BLaER1 (cell line): ENCODE results near the gene RTEL1.
"Not testable (repeated sequence)": the region's sequence is repeated elsewhere in the genome, so short reads cannot be mapped to it uniquely, and the experiment has no call there.

ENCODE experiments used
- H3K27ac ChIP-seq: shearing (Covaris generic); formaldehyde crosslinking; 2 replicates; pipeline ENCODE4 v1.8.1; 2022
- H3K27me3 ChIP-seq: shearing (Covaris generic); formaldehyde crosslinking; 2 replicates; pipeline ENCODE4 v1.8.1; 2022
- H3K36me3 ChIP-seq: shearing (Covaris generic); formaldehyde crosslinking; 2 replicates; pipeline ENCODE4 v1.8.1; 2022
- H3K4me1 ChIP-seq: shearing (Covaris generic); formaldehyde crosslinking; 2 replicates; pipeline ENCODE4 v1.8.1; 2022
- H3K4me2 ChIP-seq: shearing (Covaris generic); formaldehyde crosslinking; 2 replicates; pipeline ENCODE4 v1.8.1; 2022
- H3K4me3 ChIP-seq: shearing (Covaris generic); formaldehyde crosslinking; 2 replicates; pipeline ENCODE4 v1.8.1; 2022
- H3K9ac ChIP-seq: shearing (Covaris generic); formaldehyde crosslinking; 2 replicates; pipeline ENCODE4 v1.8.1; 2022
- H3K9me3 ChIP-seq: shearing (Covaris generic); formaldehyde crosslinking; 2 replicates; pipeline ENCODE4 v1.8.1; 2022
- H4K20me1 ChIP-seq: shearing (Covaris generic); formaldehyde crosslinking; 2 replicates; pipeline ENCODE4 v1.8.1; 2022
- Cebpa-rat ChIP-seq: shearing (Covaris generic); IDR thresholded peaks from 2 replicates; pipeline ENCODE4 v1.8.1; 2022

RTEL1 gene, protein sequence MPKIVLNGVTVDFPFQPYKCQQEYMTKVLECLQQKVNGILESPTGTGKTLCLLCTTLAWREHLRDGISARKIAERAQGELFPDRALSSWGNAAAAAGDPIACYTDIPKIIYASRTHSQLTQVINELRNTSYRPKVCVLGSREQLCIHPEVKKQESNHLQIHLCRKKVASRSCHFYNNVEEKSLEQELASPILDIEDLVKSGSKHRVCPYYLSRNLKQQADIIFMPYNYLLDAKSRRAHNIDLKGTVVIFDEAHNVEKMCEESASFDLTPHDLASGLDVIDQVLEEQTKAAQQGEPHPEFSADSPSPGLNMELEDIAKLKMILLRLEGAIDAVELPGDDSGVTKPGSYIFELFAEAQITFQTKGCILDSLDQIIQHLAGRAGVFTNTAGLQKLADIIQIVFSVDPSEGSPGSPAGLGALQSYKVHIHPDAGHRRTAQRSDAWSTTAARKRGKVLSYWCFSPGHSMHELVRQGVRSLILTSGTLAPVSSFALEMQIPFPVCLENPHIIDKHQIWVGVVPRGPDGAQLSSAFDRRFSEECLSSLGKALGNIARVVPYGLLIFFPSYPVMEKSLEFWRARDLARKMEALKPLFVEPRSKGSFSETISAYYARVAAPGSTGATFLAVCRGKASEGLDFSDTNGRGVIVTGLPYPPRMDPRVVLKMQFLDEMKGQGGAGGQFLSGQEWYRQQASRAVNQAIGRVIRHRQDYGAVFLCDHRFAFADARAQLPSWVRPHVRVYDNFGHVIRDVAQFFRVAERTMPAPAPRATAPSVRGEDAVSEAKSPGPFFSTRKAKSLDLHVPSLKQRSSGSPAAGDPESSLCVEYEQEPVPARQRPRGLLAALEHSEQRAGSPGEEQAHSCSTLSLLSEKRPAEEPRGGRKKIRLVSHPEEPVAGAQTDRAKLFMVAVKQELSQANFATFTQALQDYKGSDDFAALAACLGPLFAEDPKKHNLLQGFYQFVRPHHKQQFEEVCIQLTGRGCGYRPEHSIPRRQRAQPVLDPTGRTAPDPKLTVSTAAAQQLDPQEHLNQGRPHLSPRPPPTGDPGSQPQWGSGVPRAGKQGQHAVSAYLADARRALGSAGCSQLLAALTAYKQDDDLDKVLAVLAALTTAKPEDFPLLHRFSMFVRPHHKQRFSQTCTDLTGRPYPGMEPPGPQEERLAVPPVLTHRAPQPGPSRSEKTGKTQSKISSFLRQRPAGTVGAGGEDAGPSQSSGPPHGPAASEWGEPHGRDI (N-terminal part only)

DNA sequence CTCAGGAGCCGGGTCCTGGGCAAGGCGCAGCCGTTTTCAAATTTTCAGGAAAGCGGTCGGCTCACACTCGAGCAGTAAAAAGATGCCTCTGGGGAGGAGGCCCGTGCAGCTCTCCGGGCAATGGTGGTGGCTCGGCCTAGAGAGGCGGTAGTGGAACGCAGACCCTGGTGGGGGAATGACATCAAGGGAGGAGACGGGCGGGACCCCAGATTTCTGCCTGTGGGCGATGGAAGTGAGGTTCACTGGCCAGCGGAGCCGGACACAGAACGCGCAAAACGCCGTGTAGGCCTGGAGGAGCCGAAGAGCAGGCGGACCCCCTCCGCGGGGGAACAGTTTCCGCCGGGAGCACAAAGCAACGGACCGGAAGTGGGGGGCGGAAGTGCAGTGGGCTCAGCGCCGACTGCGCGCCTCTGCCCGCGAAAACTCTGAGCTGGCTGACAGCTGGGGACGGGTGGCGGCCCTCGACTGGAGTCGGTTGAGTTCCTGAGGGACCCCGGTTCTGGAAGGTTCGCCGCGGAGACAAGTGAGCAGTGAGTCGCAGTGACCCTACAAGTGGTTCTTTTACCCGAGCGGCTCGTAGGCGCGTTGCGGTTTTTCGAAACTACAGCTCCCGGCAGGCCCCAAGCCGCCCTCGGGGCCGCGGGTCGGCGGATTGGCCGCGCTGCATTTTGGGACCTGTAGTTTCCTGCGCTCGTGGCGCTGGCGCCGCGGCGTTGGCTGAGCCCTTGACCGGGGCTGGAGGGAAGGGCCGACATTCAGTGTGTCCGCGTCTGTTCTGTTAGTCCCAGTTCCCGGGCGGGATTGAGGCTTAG lies at the start of gene RTEL1:
RTEL1 (plus strand) TSS at position 376 of the 812 bp plus-strand sequence. CDS start 1,091 bp downstream, outside the sequence.
- peaks cover 38% of the 10 kb centered on the region for H3K36me3 ChIP-seq
- H3K27me3 ChIP-seq = no peaks in the 10 kb centered on the region
- peak within 1 kb of the TSS; percentile 81 for H3K4me3 ChIP-seq
- peak within 1 kb of the TSS; percentile 99 for H3K27ac ChIP-seq
- H4K20me1 ChIP-seq = no peaks in the 10 kb centered on the region
- peak within 1 kb of the TSS; percentile 99 for H3K4me2 ChIP-seq
- peaks cover 52% of the 10 kb centered on the region for H3K4me1 ChIP-seq
- no peak for TF ChIP-seq Cebpa-rat
- H3K9ac ChIP-seq = peak within 1 kb of the TSS; percentile 97
- H3K9me3 ChIP-seq = no peaks in the 10 kb centered on the region

DNA sequence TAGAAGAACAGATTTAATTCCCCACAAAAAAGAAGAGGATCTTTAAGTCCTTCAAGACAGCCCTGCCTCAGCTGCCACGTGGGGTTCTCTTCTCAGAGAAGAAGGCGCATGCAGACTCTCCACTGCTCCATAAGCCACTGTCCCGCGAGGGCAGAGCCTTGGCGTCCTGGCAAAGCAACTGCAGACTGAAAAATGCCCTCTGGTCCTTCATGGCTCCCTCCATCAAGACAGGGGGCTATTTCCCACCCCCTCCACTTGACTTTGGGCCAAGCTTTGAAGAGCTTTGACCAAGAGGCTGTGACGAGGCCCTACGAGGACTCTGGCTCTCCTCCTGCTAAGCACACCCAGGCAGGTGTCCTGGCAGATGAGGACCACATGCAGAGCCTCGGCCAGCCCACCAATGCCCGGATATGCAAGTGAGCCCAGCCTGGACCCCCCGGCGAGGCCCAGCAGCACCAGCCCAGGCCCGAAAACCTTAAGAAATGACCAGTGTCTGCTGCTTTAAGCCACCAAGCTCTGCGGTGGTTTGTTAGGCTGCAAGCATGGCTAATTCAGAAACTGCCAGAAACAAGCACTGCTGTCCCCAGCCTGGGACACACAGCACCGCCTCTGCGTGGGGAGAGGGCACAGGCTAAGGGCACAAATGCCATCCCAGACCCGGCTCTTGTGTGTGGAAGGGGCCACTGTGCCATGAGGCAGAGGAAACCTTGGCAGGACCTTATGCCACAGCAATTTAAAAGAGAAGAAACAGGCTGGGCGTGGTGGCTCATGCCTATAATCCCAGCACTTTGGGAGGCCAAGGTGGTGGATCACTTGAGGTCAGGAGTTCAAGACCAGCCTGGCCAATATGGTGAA lies 47.3 kb upstream of the RTEL1 start:
- Histone ChIP-seq H3K4me2 (peak overlapping the region; percentile 84), H4K20me1 (peaks cover 54% of the 10 kb centered on the region), H3K27me3 (no peaks in the 10 kb centered on the region), H3K9ac (no peak overlapping the region), H3K9me3 (no peaks in the 10 kb centered on the region), H3K4me3 (no peak overlapping the region), H3K36me3 (peaks cover 33% of the 10 kb centered on the region), H3K27ac (peak overlapping the region; percentile 43), H3K4me1 (peaks cover 70% of the 10 kb centered on the region)
- no peak for TF ChIP-seq Cebpa-rat

DNA sequence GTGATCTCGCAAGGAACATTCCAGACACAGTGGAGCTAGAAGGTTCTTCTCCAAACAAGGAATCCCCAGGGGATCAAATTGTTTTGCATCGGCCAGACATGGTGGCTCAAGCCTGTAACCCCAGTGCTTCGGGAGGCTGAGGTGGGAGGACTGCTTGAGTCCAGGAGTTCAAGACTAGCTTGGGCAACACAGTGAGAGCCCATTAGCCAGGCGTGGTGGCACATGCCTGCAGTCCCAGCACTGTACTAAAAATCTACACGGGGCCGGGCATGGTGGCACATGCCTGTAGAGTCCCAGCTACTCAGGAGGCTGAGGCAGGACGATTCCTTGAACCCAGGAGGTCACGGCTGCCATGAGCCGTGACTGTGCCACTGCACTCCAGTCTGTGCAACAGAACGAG lies 46.5 kb upstream of the RTEL1 start:
- Histone ChIP-seq H4K20me1 (peaks cover 46% of the 10 kb centered on the region), H3K4me3 (no peak overlapping the region), H3K9ac (no peak overlapping the region), H3K4me1 (peaks cover 70% of the 10 kb centered on the region), H3K9me3 (no peaks in the 10 kb centered on the region), H3K4me2 (peak overlapping the region; percentile 84), H3K36me3 (peaks cover 40% of the 10 kb centered on the region), H3K27ac (no peak overlapping the region), H3K27me3 (no peaks in the 10 kb centered on the region)
- TF ChIP-seq Cebpa-rat = no peak

DNA sequence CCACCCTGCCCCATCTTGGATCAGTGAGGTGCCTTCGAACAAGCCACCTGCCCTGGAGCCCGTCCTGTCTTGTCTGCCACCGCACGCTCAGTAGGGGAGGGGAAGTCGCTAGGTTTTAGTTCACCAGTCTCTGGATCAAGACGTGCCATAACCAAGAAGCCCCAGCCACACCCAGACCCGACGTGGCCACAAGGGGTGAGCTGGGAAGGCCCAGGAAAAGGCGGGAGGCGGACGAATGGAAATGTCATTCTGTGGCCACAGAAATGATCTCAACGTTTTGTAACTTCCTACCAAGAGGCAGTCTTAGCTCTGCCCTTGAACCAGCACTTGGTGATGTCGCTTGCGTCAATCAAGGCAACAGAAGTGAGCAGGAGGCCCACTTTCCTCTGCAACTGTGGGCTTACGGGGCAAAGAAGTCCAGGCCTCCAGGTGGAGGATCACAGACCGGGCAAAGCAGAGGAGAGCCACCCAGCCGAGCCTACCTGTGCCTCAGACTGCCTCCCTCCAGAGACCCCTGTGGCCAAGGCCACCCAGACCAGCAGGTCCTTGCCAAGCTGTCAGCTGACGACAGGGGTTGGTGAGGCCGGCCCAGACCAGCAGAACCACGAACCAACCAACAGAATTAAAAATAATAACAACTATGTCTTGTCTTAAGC lies 45.7 kb upstream of the RTEL1 start:
- Histone ChIP-seq H3K4me3 (no peak overlapping the region), H3K4me2 (peak overlapping the region; percentile 84), H3K27ac (peak overlapping the region; percentile 67), H3K9me3 (no peaks in the 10 kb centered on the region), H4K20me1 (peaks cover 44% of the 10 kb centered on the region), H3K27me3 (no peaks in the 10 kb centered on the region), H3K36me3 (peaks cover 48% of the 10 kb centered on the region), H3K4me1 (peaks cover 71% of the 10 kb centered on the region), H3K9ac (0 out of 2 replicates have a peak overlapping the region, but pooled peaks have one; percentile 21)
- no peak for TF ChIP-seq Cebpa-rat

DNA sequence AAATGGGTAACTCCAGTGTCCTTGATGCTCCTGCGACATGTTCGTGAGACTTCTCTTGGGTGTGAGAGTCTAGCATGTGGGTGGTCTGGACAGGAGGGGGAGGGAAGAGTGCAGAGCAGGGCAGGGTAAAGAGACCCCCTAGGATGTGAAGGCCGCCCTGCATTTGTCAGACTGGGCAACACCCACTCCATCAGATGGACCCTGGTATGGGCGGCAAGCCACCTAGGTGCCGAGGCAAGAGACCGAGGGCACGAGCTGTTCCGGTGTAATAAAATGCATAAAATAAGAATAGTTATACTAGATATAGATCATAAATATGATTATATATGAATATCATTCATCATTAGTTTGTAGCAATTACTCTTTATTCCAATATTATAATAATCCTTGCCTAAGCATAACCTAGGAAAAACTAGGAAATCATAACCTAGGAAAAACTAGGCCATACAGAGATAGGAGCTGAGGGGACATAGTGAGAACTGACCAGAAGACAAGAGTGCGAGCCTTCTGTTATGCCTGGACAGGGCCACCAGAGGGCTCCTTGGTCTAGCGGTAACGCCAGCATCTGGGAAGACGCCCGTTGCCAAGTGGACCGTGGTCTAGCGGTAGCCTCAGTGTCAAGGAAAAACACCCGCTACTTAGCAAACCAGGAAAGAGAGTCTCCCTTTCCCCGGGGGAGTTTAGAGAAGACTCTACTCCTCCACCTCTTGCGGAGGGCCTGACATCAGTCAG lies 44.1 kb upstream of the RTEL1 start:
- Histone ChIP-seq H4K20me1 (peaks cover 60% of the 10 kb centered on the region), H3K4me2 (peak overlapping the region; percentile 84), H3K4me3 (peak overlapping the region; percentile 25; the same call in 1 of the 2 replicates), H3K4me1 (peaks cover 88% of the 10 kb centered on the region), H3K36me3 (peaks cover 64% of the 10 kb centered on the region), H3K27ac (peak overlapping the region; percentile 67), H3K9ac (peak overlapping the region; percentile 61; the same call in 1 of the 2 replicates)
- not testable (repeated sequence) for H3K9me3 ChIP-seq, H3K27me3 ChIP-seq

DNA sequence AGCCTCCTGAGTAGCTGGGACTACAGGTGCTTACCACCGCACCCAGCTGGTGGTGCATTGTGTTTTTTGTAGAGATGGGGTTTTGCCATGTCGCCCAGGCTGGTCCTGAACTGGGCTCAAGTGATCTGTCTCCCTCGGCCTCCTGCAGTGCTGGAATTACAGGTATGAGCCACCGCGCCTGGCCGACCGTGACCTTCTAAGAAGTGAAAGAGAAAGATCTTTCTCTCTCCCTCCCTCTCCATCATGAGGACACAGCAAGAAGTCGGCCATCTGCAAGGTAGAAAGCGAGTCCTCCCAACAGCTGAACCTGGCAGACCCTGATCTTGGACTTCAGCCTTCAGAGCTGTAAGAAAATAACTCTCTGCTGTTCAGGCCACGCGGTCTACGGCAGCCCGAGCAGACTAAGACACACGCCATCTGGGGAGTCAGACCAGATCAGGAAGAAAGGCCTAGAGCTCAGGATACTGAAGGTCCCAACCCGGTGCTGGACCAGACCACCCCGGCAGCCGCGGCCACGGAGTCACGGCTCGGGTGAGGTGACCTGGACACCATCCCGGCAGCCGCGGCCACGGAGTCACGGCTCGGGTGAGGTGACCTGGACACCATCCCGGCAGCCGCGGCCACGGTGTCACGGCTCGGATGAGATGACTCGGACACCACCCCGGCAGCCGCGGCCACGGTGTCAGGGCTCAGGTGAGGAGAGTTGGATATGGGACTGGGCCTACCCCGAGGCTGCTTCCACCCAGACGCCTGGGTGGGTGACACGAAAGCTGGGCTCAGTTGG lies 40.8 kb upstream of the RTEL1 start:
- Histone ChIP-seq H3K9me3 (no peaks in the 10 kb centered on the region), H3K4me1 (peaks cover 94% of the 10 kb centered on the region), H3K4me3 (no peak overlapping the region), H3K36me3 (peaks cover 54% of the 10 kb centered on the region), H3K27me3 (no peaks in the 10 kb centered on the region), H4K20me1 (peaks cover 58% of the 10 kb centered on the region), H3K9ac (no peak overlapping the region), H3K27ac (peak overlapping the region; percentile 41; the same call in 1 of the 2 replicates), H3K4me2 (no peak overlapping the region; the same call in 1 of the 2 replicates)
- TF ChIP-seq Cebpa-rat = no peak

DNA sequence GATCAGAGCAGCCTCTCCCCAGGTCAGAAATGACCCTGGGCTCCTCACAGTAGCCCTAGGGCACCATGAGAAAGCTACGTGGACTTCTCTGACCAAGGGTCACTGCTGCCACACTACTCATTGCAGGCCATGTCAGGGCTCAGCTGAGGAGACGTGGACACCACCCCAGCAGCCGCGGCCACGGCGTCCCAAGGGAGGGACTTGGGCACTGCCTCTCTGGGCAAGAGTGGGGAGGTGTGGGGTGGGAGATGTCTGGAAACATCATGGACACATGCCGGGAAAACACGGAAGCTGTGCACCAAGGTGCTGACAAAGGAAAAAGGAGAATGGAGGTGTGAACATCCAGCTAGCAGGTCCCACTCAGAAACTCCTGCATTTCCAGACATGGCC lies 40.2 kb upstream of the RTEL1 start:
- peaks cover 52% of the 10 kb centered on the region for H4K20me1 ChIP-seq

More for the DNA sequence above, 40.2 kb upstream of the RTEL1 start:
- H3K27ac ChIP-seq = peak overlapping the region; percentile 41; the same call in 1 of the 2 replicates
- H3K4me2 ChIP-seq = no peak overlapping the region; the same call in 1 of the 2 replicates
- no peaks in the 10 kb centered on the region for H3K9me3 ChIP-seq
- no peak overlapping the region for H3K4me3 ChIP-seq
- no peak overlapping the region for H3K9ac ChIP-seq
- H3K4me1 ChIP-seq = peaks cover 94% of the 10 kb centered on the region
- no peak for TF ChIP-seq Cebpa-rat
- no peaks in the 10 kb centered on the region for H3K27me3 ChIP-seq
- H3K36me3 ChIP-seq = peaks cover 56% of the 10 kb centered on the region
